NT2/D1 (cell line): Measurements from ENCODE around the gene EXTL1.

Source experiments
- SUZ12 ChIP-seq: IDR thresholded peaks from 2 replicates; pipeline ENCODE4 v1.6.1; 2011; ENCODE audit not compliant: insufficient read length, insufficient read depth; ENCODE audit errors: extremely low read depth
- YY1 ChIP-seq: IDR thresholded peaks from 2 replicates; pipeline ENCODE4 v1.6.1; 2011; ENCODE audit not compliant: insufficient read length, insufficient read depth
- ZNF274 ChIP-seq: IDR thresholded peaks from 2 replicates; pipeline ENCODE4 v1.6.1; 2011; ENCODE audit warnings: mild to moderate bottlenecking, low read depth, low read length

GRCh38 chr1:26084091-26084561 lies 62.6 kb downstream of the EXTL1 start:
- TF ChIP-seq ZNF274 = no peak
- TF ChIP-seq YY1 = no peak
- TF ChIP-seq SUZ12 = no peak
